ENCODE results near the gene PRKCG.
"Not testable (repeated sequence)": the region's sequence is repeated elsewhere in the genome, so short reads cannot be mapped to it uniquely, and the experiment has no call there.

Gene PRKCG

DNA sequence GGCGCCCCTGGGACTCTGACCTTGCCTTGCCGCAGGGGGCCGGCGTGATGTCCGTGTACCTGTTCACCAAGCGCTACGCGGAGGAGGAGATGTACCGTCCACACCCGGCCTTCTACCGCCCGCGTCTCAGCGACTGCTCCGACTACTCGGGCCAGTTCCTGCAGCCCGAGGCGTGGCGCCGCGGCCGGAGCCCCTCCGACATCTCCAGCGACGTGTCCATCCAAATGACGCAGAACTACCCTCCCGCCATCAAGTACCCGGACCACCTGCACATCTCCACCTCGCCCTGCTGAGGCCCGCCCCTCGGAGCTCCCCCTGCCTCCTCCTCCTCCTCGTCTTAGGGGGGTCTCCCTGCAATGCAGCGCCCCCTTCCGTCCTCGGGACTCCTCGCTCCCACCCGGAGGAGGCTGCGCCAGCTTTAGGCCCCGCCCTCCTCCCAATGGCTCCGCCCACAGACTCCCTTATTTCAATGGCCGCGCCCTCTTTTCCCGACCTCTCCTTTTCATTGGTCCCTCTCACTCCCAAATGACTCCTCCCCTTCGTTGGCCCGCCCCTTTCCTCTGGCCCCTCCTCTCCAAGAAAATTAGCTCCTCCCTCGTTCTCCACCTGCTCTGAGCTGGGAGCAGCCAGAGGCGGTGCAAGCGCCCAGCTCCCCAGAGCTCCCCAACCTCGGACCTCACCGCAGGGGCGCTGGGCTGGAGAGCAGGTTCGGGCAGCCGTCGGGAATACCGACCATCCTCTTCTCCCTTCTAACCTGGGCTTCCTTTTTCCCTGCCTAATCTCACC, 60.2 kb downstream of the PRKCG start:
- Mint-ChIP-seq H3K27ac (no peak overlapping the region), H3K36me3 (no peaks in the 10 kb centered on the region), H3K4me1 (peaks cover 9% of the 10 kb centered on the region), H3K9me3 (no peaks in the 10 kb centered on the region), H3K4me3 (no peak overlapping the region)
- no peak for ATAC-seq
- no peak for DNase-seq (ENCODE audit: low spot score in 2 of 2)

DNA sequence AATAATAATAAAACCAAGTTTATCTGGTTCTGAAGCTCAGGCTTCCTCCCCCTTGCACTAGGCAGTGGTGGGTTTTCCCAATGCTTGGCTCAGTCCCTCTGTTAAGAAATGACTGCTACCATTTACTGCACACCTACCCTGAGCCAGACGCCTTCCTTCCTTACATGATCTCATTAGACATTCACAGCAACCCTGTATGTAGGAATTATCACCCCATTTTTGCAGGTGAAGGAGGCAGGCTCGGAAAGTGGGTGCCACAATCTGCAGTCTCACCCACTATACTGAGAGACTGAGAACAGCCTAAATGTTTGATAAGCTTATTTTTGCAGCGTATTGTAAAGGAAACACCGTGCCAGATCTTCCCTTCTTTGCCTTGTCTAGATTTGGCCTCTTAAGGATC, 62.4 kb downstream of the PRKCG start:
- H3K4me1 Mint-ChIP-seq, result peaks cover 9% of the 10 kb centered on the region
- no peak overlapping the region for H3K27ac Mint-ChIP-seq
- no peak overlapping the region for H3K4me3 Mint-ChIP-seq
- DNase-seq (ENCODE audit: low spot score in 2 of 2), result no peak
- no peak for ATAC-seq
- no peaks in the 10 kb centered on the region for H3K9me3 Mint-ChIP-seq
- H3K36me3 Mint-ChIP-seq, result no peaks in the 10 kb centered on the region

DNA sequence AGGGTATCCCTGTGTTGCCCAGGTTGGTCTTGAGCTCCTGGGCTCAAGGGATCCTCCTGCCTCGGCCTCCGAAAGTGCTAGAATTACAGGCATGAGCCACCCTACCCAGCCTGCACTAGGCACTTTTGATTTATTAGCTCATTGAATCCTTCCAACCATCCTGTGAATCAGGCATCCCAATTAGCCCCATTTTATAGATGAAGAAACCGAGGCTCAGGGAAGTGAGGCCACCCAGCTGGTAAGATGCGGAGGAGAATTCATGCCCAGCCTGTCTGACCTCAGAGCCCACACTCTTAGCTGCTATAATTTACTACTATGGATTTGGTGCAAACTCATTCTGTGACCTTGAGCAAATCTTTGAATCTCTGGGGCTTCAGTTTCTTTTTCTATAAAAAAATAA, 62.9 kb downstream of the PRKCG start:
- H3K9me3 Mint-ChIP-seq, result no peaks in the 10 kb centered on the region
- DNase-seq (ENCODE audit: low spot score in 2 of 2) (no peak), ATAC-seq (no peak)
- H3K4me1 Mint-ChIP-seq, result peaks cover 9% of the 10 kb centered on the region
- no peak overlapping the region for H3K27ac Mint-ChIP-seq
- no peak overlapping the region for H3K4me3 Mint-ChIP-seq
- H3K36me3 Mint-ChIP-seq, result no peaks in the 10 kb centered on the region

DNA sequence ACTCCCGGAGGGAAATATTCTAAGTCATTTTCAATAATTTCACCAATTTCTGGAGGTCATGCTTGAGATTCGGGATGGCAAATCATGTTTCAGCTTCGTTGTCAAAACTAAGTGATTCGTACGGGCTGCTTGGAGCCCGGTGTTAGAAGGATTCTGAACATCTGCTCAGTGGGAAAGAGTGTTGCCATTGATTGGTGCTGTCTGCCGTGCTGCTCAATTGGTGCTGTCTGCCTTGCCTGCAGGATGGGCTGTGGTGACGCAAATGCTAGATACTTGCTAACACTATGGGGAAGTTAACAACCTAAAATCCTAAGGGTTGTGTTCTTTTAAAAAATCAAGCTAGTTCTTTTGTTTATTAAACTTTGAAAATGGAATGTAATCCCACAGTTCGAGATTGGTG, 63.4 kb downstream of the PRKCG start:
- no peak overlapping the region for H3K27ac Mint-ChIP-seq
- ATAC-seq (no peak), DNase-seq (ENCODE audit: low spot score in 2 of 2) (no peak)
- H3K9me3 Mint-ChIP-seq, result no peaks in the 10 kb centered on the region
- H3K4me3 Mint-ChIP-seq, result no peak overlapping the region
- peaks cover 9% of the 10 kb centered on the region for H3K4me1 Mint-ChIP-seq
- no peaks in the 10 kb centered on the region for H3K36me3 Mint-ChIP-seq

DNA sequence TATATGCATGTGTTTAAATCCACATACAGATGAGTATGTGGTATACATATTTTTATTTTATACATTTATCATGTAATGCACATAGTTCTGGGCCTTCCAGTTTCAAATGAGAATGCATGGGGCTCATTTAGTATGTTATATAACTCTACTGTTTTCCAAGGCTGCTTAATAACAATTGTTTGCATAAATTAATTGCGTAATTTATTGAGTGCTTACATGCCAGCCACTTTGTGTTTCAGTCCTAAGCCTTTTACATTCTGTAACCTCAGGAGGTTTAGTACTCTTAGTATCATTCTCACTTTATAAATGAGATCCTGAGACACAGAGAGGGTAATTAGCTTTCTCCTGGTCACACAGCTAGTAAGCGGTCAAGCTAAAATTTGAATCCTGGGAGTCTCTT, 64.0 kb downstream of the PRKCG start:
- H3K27ac Mint-ChIP-seq, result no peak overlapping the region
- DNase-seq (ENCODE audit: low spot score in 2 of 2) (no peak), ATAC-seq (no peak)
- H3K4me1 Mint-ChIP-seq, result peaks cover 9% of the 10 kb centered on the region
- H3K36me3 Mint-ChIP-seq, result no peaks in the 10 kb centered on the region
- H3K4me3 Mint-ChIP-seq, result no peak overlapping the region
- H3K9me3 Mint-ChIP-seq, result no peaks in the 10 kb centered on the region

DNA sequence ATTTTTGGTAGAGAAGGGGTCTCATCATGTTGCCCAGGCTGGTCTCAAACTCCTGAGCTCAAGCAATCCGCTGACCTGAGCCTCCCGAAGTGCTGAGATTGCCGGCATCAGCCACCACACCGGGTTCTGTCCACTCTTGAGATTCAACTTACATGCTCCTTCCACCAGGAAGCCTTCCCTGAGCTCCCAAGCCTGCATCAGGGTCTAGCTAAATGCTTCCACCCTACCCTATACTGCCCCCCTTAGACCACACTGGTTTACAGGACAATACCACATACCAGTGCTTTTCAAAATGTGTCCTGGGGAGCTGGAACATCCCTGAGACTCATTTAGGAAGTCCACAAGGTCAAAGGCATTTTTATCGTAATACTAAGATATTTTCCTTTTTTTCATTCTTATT, 65.6 kb downstream of the PRKCG start:
- H3K9me3 Mint-ChIP-seq, result no peaks in the 10 kb centered on the region
- H3K36me3 Mint-ChIP-seq, result no peaks in the 10 kb centered on the region
- H3K4me3 Mint-ChIP-seq, result no peak overlapping the region
- H3K27ac Mint-ChIP-seq, result no peak overlapping the region
- ATAC-seq, result no peak
- H3K4me1 Mint-ChIP-seq, result peaks cover 6% of the 10 kb centered on the region
- DNase-seq (ENCODE audit: low spot score in 2 of 2), result no peak

DNA sequence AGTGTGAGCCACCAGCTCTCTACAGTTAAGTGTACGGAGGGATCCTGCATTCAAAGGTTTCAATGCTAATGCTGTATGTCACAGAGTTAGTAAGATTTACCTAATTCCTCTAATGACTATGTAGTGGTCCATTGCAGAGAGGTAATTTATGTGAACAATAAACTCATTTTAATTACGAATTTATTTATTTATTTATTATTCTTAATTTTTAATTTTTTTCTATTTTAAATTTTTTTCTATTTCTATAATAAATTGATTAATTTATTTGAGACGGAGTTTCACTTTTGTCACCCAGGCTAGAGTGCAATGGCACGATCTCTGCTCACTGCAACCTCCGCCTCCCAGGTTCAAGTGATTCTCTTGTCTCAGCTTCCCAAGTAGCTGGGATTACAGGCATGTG, 66.6 kb downstream of the PRKCG start:
- not testable (repeated sequence) for H3K4me3 Mint-ChIP-seq; DNase-seq (ENCODE audit: low spot score in 2 of 2); H3K36me3 Mint-ChIP-seq; H3K4me1 Mint-ChIP-seq; ATAC-seq; H3K9me3 Mint-ChIP-seq; H3K27ac Mint-ChIP-seq

DNA sequence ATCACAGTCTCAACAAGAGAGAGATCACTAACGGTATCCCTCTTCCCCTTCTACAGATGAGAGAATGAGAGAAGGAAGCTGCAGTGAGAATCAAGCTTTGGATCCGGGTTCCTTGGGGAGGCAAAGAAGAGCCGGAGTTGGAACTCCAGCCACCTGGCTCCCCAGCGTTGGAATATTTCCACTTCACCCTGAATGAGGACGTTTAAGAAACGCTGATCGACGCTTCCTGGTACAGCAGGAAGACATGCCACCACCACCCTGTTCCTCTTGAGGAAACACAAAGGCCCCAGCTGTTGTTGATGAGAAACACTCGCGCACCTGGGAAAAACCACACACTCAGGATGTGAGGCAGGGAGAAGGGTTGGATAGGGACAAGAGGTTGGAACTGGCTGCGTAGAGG, 69.4 kb downstream of the PRKCG start:
- no peak for ATAC-seq
- H3K36me3 Mint-ChIP-seq, result no peaks in the 10 kb centered on the region
- no peaks in the 10 kb centered on the region for H3K4me1 Mint-ChIP-seq
- no peaks in the 10 kb centered on the region for H3K9me3 Mint-ChIP-seq
- H3K4me3 Mint-ChIP-seq, result no peak overlapping the region
- no peak overlapping the region for H3K27ac Mint-ChIP-seq
- no peak for DNase-seq (ENCODE audit: low spot score in 2 of 2)

DNA sequence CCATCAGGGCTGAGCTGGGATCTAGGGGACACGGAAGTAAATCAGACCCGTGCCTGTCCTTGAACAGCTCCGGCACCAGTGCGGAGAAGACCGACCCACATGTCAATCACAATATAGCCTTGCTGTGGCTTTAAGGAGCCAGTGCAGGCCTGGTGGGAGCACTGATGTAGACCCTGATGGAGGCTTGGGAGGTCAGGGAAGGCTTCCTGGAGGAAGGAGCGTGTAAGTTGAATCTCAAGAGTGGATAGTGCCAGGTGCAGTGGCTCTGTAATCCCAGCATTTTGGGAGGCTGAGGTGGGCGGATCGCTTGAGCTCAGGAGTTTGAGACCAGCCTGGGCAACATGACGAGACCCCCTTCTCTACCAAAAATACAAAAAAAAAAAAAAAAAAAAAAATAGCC, 70.0 kb downstream of the PRKCG start:
- Mint-ChIP-seq H3K4me3 (no peak overlapping the region), H3K36me3 (no peaks in the 10 kb centered on the region), H3K4me1 (no peaks in the 10 kb centered on the region), H3K27ac (no peak overlapping the region), H3K9me3 (no peaks in the 10 kb centered on the region)
- ATAC-seq (no peak), DNase-seq (ENCODE audit: low spot score in 2 of 2) (no peak)

DNA sequence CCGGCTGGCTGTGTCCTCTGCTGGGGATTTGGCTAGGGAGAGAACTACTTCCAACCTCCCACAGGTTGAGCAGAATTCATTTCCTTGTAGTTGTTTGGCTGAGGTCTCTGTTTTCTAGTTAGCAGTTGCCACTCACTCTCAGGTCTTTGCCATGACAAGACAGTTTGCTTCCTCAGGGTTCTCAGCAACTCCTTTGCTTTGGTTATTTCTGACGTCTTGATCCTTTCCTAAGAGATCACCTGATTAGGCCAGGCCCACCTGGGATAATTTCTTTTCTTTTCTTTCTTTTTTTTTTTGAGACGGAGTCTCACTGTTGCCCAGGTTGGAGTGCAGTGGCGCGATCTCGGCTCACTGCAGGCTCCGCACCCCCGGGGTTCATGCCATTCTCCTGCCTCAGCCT, 71.4 kb downstream of the PRKCG start:
- peaks cover under 1% of the 10 kb centered on the region for H3K4me1 Mint-ChIP-seq
- DNase-seq (ENCODE audit: low spot score in 2 of 2) (no peak), ATAC-seq (no peak)

More for the DNA sequence above, 71.4 kb downstream of the PRKCG start:
- Mint-ChIP-seq H3K36me3 (no peaks in the 10 kb centered on the region), H3K4me3 (no peak overlapping the region), H3K27ac (no peak overlapping the region), H3K9me3 (no peaks in the 10 kb centered on the region)
